RPMI8226 (cell line): ENCODE measurements around the gene FBXL2.
A peak's percentile ranks its signal among the peaks of the same experiment; 100 is the strongest.
"Not testable (repeated sequence)": the region's sequence is repeated elsewhere in the genome, so short reads cannot be mapped to it uniquely, and the experiment has no call there.

Source experiments
- DNase-seq: peaks from one replicate; pipeline ENCODE4 v3.0.0-alpha.2; 2015

The FBXL2 gene

DNA sequence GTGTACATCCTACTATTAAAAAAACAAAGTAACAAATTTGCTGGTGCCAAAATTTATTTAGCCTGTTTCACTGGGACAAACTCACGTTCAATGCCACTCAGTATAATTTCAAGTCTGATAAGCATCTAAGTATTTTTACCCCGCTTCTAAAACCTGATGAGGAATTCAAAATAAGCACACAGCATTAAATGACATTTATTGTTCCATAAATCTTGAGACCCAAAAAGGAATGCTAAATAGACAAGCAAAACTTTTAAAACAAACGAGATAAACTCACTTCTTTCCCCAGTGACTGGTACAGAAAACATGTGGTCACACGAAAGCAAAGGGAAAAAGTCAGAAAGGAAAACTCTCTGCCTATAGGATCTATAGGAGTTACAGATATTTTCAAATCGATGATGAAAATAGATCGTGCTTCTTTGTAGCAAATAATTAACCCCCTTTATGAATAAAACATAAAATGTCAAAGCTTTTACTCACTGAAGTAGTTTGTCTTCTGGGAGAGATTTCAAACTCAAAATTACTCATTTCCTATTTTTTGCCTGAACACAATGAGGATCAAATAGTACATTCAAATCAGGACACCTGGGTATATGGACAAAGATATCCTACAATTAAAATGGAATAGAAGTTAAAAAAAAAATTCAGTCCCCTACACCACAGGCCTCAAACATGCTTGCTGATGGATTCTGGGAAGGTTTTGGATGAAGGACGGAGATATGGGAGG lies 111.3 kb downstream of the FBXL2 start:
- no peak for DNase-seq

GRCh38 chr3:33389908-33390307 lies 112.7 kb downstream of the FBXL2 start:
- DNase-seq = no peak

DNA sequence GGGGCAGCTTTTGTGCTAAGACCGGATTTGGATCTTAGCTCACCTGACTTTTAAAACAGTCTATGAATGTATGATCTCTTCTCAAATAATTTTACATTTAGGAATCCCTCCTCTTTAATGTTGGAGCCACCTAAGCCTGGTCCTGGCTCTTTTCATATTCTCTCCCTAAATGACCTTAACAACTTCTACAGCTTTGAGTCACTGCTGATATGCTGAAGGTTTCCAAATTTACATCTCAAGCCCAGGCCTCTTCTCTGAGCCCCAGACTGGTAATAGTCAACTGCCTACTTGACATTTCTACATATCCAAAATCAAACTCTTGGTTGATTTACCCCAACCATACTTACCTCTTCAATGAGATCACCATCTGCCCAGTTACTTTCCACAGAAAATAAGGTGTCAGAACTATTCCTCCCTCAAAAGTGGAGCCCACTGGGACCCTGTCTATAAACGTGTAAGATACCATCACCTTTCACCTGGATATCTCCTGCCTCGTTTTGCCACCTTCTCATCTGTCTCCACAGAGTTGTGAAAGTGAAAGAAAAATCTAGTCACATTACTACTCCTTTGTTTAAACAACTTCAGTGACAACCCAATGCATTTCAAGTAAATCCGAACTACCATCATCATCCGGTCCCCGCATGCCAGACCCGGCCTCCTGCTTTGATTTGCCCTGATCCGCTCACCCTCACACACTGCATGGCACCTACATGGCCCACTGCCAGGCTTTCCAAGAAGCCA lies 114.2 kb downstream of the FBXL2 start:
- no peak for DNase-seq

- DNase-seq = no peak
These were observed 114.9 kb downstream of the FBXL2 start for GRCh38 chr3:33392144-33392543.

- DNase-seq = no peak
These were observed 115.5 kb downstream of the FBXL2 start for GRCh38 chr3:33392703-33393125.

GRCh38 chr3:33394403-33395054 lies 117.3 kb downstream of the FBXL2 start:
- DNase-seq = no peak

- DNase-seq = no peak
These were observed 118.7 kb downstream of the FBXL2 start for GRCh38 chr3:33395900-33396299.

GRCh38 chr3:33398410-33398809 lies 121.2 kb downstream of the FBXL2 start:
- no peak for DNase-seq

DNA sequence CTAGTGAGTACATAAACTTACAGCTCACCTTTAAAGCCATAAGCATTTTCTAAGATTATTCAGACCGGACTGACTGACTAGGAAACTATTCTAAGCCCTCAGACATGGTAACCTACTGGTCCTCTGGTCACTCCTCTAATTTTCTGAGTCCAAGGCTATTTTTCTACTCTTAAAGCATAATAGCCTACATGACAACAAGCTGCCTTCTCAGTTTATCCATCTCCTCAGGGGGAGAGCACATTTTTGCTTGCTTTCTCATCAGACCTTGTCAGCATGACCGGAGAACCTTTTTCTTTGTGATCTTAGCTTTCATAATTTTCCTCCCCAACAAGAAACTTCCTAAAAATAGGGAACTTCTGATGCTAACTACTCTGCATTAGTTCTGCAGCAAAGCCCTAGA lies 124.5 kb downstream of the FBXL2 start:
- no peak for DNase-seq

DNA sequence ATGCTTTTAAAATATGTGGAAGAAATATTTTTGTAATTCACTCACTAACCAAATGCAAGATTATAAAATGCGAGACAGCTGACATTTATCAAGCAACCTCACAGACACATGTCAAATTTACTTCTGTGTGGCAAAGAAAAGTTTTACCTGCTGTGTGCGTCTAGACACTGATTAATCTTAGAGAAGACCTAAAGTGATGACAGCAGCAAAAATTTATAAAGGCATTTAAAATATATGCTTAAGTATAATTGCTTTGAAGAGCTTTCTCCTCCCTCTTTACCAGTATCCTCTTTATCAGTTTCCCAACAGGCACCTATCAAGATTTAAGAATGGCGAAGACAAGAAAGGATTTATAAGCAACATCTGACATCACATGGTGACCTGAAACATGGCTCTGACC lies 125.7 kb downstream of the FBXL2 start:
- DNase-seq = no peak

- DNase-seq = no peak
These were observed 126.5 kb downstream of the FBXL2 start for GRCh38 chr3:33403756-33404155.

- DNase-seq = not testable (repeated sequence)
These were observed 133.6 kb downstream of the FBXL2 start for GRCh38 chr3:33410816-33411215.

GRCh38 chr3:33417066-33417673 lies 139.9 kb downstream of the FBXL2 start:
- no peak for DNase-seq

DNA sequence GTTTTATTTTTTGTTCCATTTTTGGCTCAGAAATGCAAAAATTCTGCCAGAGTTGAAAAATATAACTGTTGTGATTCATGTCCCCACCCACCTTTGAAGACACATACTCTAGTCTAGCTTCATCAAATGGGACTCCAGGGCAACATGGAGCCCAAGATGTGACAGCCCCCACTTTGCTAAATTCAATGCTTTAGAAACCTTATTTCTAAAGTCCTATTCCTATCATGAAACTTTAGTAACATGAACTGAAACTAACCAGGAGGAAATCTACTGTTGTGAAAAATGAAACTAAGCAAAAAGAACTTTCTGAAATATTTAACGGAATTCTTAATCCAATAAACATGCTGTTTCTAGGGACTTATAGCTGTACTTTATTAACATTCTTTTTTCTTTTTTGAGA lies 142.7 kb downstream of the FBXL2 start:
- DNase-seq = peak; percentile 34

GRCh38 chr3:33420966-33421365 lies 143.7 kb downstream of the FBXL2 start:
- no peak for DNase-seq

GRCh38 chr3:33424606-33425452 lies 147.6 kb downstream of the FBXL2 start:
- no peak for DNase-seq

- no peak for DNase-seq
These were observed 148.2 kb downstream of the FBXL2 start for GRCh38 chr3:33425453-33425852.

GRCh38 chr3:33426068-33426467 lies 148.8 kb downstream of the FBXL2 start:
- DNase-seq = no peak

DNA sequence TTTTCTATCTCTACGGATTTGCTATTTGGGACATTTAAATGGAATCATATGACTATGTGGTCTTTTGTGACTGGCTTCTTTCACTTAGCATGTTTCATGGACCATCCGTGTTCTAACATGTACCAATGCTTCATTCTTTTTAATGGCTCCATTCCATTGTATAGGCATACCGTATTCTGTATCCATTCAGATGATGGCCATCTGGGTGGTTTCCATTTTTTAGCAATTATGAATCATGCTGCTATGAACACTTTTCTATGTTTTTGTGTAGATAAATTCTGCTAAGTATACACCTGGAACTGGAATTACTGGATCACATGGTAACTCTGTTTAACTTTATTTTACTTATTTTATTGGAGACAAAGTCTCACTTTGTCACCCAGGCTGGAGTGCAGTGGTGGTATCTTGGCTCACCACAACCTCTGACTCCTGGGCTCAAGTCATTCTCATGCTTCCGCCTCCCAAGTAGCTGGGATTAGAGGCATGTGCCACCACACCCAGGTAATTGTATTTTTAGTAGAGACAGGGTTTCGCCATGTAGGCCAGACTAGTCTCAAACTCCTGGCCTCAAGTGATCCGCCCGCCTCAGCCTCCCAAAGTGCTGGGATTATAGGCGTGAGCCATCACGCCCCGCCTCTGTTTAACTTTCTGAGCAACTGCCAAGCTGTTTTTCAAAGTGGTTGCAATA lies 149.5 kb downstream of the FBXL2 start:
- DNase-seq = no peak

DNA sequence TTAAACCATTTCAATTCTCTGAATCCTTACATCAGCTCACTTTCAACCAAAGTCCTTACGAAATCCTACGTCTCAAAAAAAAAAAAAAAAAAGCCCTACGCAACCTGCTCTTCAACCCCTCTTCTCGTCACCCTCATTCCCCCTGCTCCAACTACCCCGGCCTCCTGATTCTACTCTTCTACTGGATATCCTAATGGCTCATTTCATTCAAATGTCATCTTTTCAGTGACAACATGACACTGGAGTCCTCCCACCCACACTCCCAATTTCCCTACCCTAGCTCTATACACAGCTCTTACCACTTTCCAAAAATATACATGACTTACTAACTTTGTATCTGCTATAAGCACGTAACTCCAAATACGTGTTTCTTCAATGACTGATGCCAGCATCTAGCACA lies 151.5 kb downstream of the FBXL2 start:
- DNase-seq = no peak

- not testable (repeated sequence) for DNase-seq
These were observed 152.1 kb downstream of the FBXL2 start for GRCh38 chr3:33429306-33429705.

- DNase-seq = no peak
These were observed 152.8 kb downstream of the FBXL2 start for GRCh38 chr3:33430061-33430460.
